Raji (cell line): ENCODE measurements around the gene HARS2.

Experiments used
- POLR2A ChIP-seq: IDR thresholded peaks from 2 replicates; pipeline ENCODE4 v1.6.1; 2011; ENCODE audit warnings: low read depth, low read length, control low read depth; ENCODE audit not compliant: insufficient read depth

Gene HARS2

GRCh38 chr5:140690941-140691924 is at the start of gene HARS2, which contains the start of gene HARS1:
TSS of gene HARS2 (plus strand) at chr5:140691455. CDS start at chr5:140691649, 194 bp downstream.
TSS of gene HARS1 (minus strand) at chr5:140691370. CDS start at chr5:140691304, 66 bp downstream.
- peak; percentile 98 for TF ChIP-seq POLR2A

- no peak for TF ChIP-seq POLR2A
Observed at GRCh38 chr5:140641716-140642115, 49.5 kb upstream of the HARS2 start.

- no peak for TF ChIP-seq POLR2A
Observed at GRCh38 chr5:140642718-140643117, 48.5 kb upstream of the HARS2 start.

- TF ChIP-seq POLR2A, result no peak
Observed at GRCh38 chr5:140647042-140647419, 44.2 kb upstream of the HARS2 start.

- TF ChIP-seq POLR2A, result no peak
Observed at GRCh38 chr5:140658870-140659269, 32.4 kb upstream of the HARS2 start.

GRCh38 chr5:140664030-140664358 is 27.3 kb upstream of the HARS2 start:
- TF ChIP-seq POLR2A, result no peak

- TF ChIP-seq POLR2A, result peak; percentile 97
Observed at GRCh38 chr5:140664359-140665119, 26.7 kb upstream of the HARS2 start, which contains the start of gene WDR55. TSS of gene WDR55 (plus strand) at chr5:140664904. CDS start at chr5:140664913, 9 bp downstream.

GRCh38 chr5:140671472-140672125 is 19.7 kb upstream of the HARS2 start:
- no peak for TF ChIP-seq POLR2A

GRCh38 chr5:140672455-140673186 is 18.6 kb upstream of the HARS2 start:
- no peak for TF ChIP-seq POLR2A

- TF ChIP-seq POLR2A, result no peak
Observed at GRCh38 chr5:140673187-140673976, 17.9 kb upstream of the HARS2 start, which contains the start of gene DND1. TSS of gene DND1 (minus strand) at chr5:140673576. CDS start at chr5:140673542, 34 bp downstream.

GRCh38 chr5:140674211-140674610 is 17.0 kb upstream of the HARS2 start:
- no peak for TF ChIP-seq POLR2A

GRCh38 chr5:140674629-140675028 is 16.6 kb upstream of the HARS2 start:
- no peak for TF ChIP-seq POLR2A

GRCh38 chr5:140677947-140678346 is 13.3 kb upstream of the HARS2 start:
- no peak for TF ChIP-seq POLR2A

GRCh38 chr5:140678993-140679392 is 12.3 kb upstream of the HARS2 start:
- no peak for TF ChIP-seq POLR2A
